BJ (cell line): ENCODE measurements around the gene WDR13. TPM values are rescaled to one million over a fixed set of nuclear protein-coding genes. Genes with fewer than 3 reads are reported as not detected.

Experiments
- CTCF ChIA-PET: fragments of 350-600 bp; formaldehyde crosslinking; extraction: SDS; loops from one replicate; lab custom pipeline; 2021; ENCODE audit warnings: antibody characterized with exemption, inconsistent platforms; lab: Yijun Ruan, JAX
- POLR2A ChIA-PET: fragments of 300-600 bp; sonication (Branson Sonifier 250); formaldehyde crosslinking; extraction: SDS; loops from one replicate; lab custom pipeline; 2021; ENCODE audit warnings: antibody characterized with exemption; lab: Charles Lee
- DNase-seq: peaks from one replicate; pipeline ENCODE4 v3.0.0-alpha.2; 2011; ENCODE audit warnings: low read depth
- H3K27me3 ChIP-seq: 2 replicates; pipeline ENCODE4 v1.6.0; 2011; ENCODE audit warnings: low read length; ENCODE audit not compliant: control insufficient read depth, insufficient read depth
- H3K36me3 ChIP-seq: 2 replicates; pipeline ENCODE4 v1.5.1; 2011; ENCODE audit warnings: low read length; ENCODE audit not compliant: control insufficient read depth, insufficient read depth
- H3K4me3 ChIP-seq: 2 replicates; pipeline ENCODE4 v1.5.1; 2011; ENCODE audit warnings: low read depth, mild to moderate bottlenecking, control low read depth, low read length
- CTCF ChIP-seq: IDR thresholded peaks from 2 replicates; pipeline ENCODE4 v1.5.1; 2011; ENCODE audit warnings: low read depth, mild to moderate bottlenecking, control low read depth, inconsistent platforms, low read length, moderate library complexity; ENCODE audit not compliant: insufficient read depth
- polyA plus RNA-seq: library from polyadenylated mRNA; depleted of rRNA; stranded (reverse); fragments of >200 nt; gene quantifications from 2 replicates; pipeline ENCODE4 v1.2.3, GENCODE V29; 2011

The WDR13 gene
- polyA plus RNA-seq, 1 experiment: 119 TPM

GRCh38 chrX:48595929-48596328 lies 1.4 kb upstream of the WDR13 start:
- Histone ChIP-seq H3K36me3 (peaks cover 11% of the 10 kb centered on the region), H3K27me3 (no peaks in the 10 kb centered on the region), H3K4me3 (no peak overlapping the region)
- DNase-seq: no peak
- POLR2A ChIA-PET: no interaction called here
- TF ChIP-seq CTCF: no peak
- CTCF ChIA-PET: no interaction called here

- DNase-seq: no peak
- ChIA-PET CTCF (no interaction called here), POLR2A (no interaction called here)
- no peaks in the 10 kb centered on the region for H3K27me3 ChIP-seq
- peak overlapping the region; percentile 83 for H3K4me3 ChIP-seq
- TF ChIP-seq CTCF: no peak
- H3K36me3 ChIP-seq: peaks cover 18% of the 10 kb centered on the region
These were observed 1.3 kb downstream of the WDR13 start for GRCh38 chrX:48598614-48599013.

- ChIA-PET CTCF (no interaction called here), POLR2A (no interaction called here)
- Histone ChIP-seq H3K4me3 (no peak overlapping the region), H3K36me3 (peaks cover 20% of the 10 kb centered on the region), H3K27me3 (no peaks in the 10 kb centered on the region)
- TF ChIP-seq CTCF: no peak
- no peak for DNase-seq
These were observed 2.0 kb downstream of the WDR13 start for GRCh38 chrX:48599341-48599740.

- H3K4me3 ChIP-seq: no peak overlapping the region
- DNase-seq: no peak
- TF ChIP-seq CTCF: no peak
- peaks cover 20% of the 10 kb centered on the region for H3K36me3 ChIP-seq
- POLR2A ChIA-PET: no interaction called here
- CTCF ChIA-PET: no interaction called here
- no peaks in the 10 kb centered on the region for H3K27me3 ChIP-seq
These were observed 2.9 kb downstream of the WDR13 start for GRCh38 chrX:48600226-48600625.

GRCh38 chrX:48601741-48602394 lies 4.6 kb downstream of the WDR13 start:
- ChIA-PET POLR2A (no interaction called here), CTCF (no interaction called here)
- H3K27me3 ChIP-seq: no peaks in the 10 kb centered on the region
- no peak overlapping the region for H3K4me3 ChIP-seq
- no peak for TF ChIP-seq CTCF
- peaks cover 20% of the 10 kb centered on the region for H3K36me3 ChIP-seq
- no peak for DNase-seq
